ENCODE results near the gene TRAIP. TPM values are rescaled to one million over a fixed set of nuclear protein-coding genes. Genes with fewer than 3 reads are reported as not detected.
"Not testable (repeated sequence)": the region's sequence is repeated elsewhere in the genome, so short reads cannot be mapped to it uniquely, and the experiment has no call there.

The TRAIP gene
- polyA plus RNA-seq, 3 donors, result 0.64 to 1.0 (median 0.84) TPM

DNA sequence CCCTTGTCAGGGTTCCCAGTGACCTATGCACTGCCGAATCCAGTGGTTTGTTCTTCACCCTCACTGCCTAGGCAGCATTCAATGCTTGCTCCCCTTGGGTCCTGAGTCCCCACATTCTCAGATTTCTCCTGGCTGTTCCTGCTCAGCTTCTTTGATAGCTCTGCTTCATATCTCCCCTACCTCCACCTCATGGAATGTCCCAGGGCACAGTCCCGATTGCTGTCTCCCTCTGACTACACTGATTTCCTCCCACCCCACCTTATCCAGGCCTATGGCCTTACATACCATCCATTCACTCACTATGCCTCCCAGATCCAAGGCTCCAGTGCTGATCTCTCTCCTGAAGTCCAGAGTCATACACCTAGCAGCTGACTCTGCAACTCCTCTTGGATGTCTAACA is 55.2 kb downstream of the TRAIP start:
- 87 to 95% (median 94%) methylated on average over 2 of the region's 2 CpGs for WGBS, 3 donors
- H3K27ac ChIP-seq (ENCODE audit: low read depth, low read length), result no peak overlapping the region

DNA sequence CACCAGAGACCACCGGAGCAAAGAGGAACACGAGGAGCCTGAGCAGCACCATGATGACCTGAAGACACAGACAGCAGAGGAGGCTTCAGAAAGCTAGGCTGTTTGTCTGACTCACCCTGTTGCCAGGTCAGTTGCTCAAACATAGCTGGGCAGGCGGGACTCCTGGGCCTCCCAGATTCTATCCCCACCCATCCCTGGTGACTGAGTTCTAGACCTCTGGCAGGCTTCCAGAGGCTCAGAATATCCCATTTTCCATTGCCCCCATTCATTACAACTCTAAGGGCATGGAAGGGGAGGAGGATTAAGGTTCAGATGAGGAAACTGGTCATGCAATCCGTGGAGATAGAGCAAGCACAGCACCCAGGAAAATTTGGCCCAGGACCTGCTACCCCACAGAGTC is 56.6 kb downstream of the TRAIP start, which contains the start of gene CDHR4:
Gene CDHR4, minus strand, starts transcription at position 113 of the 400 bp plus-strand sequence. Its CDS starts 61 bp downstream, at position 52.
- H3K27ac ChIP-seq (ENCODE audit: low read depth, low read length), result no peak within 1 kb of the TSS
- WGBS, 3 donors, result 55 to 58% (median 58%) methylated on average over 4 of the region's 4 CpGs

DNA sequence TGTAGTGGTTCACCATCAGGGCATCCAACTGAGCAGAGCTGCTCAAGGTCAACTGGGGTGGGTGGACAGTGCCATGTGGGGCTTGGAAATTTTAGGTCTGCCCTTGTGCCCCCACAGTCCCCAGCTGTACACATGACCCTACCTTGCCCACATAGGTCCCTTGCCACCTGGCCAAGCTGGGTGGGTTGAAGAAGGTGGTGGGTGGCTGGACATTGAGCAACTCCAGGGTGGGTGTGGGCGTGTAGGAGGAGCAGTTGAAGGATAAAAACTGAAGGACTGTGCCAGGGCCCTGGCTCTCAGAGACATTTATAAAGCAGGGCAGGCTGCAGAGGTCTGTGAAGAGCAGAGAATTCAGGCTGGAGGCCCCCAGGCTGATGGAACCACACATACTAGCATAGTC is 57.3 kb downstream of the TRAIP start:
- H3K27ac ChIP-seq (ENCODE audit: low read depth, low read length), result no peak overlapping the region
- WGBS, 3 donors, result 62 to 84% (median 70%) methylated on average over 1 of the region's 1 CpG

DNA sequence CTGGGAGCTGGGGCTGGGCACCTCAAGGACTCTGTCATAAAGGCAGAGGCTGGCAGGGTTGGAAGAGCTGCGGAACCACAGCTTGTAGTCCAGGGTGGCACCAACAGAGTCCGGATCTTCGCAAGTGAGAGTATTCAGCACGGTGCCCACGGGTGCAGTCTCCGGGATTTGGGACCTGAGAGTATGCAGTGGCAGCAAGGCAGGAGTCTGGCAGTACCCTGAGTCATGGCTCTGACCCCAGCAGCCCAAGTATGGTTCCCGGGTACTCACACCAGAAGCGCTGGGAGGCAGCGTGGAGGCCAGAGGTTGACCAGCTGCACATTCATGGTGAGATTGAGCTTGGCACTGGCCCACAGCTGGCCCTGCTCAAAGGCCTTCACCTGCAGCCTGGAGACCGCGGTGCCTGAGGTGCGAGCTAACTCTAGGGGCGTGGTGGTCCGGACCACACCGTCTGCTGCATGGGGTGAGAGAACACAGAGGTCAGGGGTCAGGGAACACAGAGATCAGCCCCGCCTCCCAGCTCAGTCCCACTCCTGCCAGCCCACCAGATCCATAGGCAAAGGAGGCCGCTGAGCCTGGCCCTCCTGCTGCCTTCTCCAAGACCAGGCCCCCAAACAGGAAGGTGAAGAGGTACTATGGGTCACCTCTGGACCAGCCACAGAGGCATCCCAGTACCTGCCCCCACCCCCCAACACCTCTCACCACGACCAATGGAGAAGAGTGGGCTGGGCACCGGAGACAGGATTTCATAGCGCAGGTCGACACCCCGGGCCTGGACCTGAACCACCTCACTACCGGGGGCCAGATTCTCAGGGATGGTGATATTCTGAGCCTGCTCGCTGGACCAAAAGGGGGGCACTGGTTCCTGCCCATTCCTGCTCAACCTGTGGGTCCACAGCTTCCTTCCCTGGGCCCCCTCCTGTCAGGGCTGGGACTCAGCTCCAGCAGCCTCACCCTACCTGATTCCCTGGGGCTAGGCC is 61.1 kb downstream of the TRAIP start:
- 86 to 88% (median 87%) methylated on average over 24 of the region's 24 CpGs for whole genome bisulfite sequencing, 3 donors
- H3K27ac ChIP-seq (ENCODE audit: low read depth, low read length), result no peak overlapping the region

DNA sequence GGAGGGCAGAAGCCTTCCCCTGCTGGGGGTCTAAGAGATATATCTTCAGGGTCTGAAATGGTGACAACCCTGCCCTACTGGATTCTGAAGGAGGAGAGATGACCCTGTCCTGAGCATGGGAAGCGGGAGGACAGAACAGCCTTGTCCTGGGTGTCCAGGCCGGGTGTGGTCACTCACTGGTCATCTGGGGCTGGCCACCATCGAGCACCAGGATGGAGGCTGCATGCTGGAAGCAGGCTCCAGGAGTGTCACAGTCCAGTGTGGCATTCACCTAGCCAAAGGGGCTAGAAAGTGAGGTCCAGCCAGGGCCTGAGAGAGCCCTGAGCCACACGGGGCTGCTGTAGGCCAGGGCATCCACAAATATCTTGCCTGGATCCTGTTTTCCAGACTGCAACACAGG is 61.9 kb downstream of the TRAIP start:
- H3K27ac ChIP-seq (ENCODE audit: low read depth, low read length), result no peak overlapping the region
- WGBS, 3 donors, result 80 to 84% (median 80%) methylated on average over 4 of the region's 4 CpGs

DNA sequence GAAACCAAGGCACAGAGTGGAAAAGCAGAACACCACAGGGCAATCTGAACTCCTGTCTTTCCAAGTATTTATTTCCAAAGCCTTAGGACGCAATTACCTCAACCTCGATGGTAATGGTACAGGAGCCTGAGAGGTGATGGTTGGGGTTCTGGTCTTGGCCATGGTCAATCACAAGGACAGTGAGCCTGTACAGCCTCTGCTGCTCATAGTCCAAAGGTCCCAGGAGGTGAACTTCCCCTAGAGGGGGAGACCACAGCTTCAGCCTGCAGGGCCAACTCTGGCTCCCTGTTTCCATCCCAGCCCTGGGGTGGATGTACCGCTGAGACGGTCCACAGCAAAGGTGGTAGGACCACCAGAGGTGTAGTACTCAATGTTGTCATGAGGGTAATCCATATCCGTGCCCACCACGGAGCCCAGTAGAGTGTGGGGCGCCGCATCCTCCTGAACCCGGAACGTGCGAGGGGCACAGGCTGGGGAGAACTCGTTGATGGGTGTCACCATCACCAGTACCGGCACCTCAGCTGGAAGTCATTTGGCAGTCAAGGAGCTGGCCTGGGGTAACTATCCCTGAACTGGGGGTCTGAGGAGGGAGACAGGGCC is 62.8 kb downstream of the TRAIP start:
- 94 to 96% (median 95%) methylated on average over 13 of the region's 13 CpGs for WGBS, 3 donors
- no peak overlapping the region for H3K27ac ChIP-seq (ENCODE audit: low read depth, low read length)

DNA sequence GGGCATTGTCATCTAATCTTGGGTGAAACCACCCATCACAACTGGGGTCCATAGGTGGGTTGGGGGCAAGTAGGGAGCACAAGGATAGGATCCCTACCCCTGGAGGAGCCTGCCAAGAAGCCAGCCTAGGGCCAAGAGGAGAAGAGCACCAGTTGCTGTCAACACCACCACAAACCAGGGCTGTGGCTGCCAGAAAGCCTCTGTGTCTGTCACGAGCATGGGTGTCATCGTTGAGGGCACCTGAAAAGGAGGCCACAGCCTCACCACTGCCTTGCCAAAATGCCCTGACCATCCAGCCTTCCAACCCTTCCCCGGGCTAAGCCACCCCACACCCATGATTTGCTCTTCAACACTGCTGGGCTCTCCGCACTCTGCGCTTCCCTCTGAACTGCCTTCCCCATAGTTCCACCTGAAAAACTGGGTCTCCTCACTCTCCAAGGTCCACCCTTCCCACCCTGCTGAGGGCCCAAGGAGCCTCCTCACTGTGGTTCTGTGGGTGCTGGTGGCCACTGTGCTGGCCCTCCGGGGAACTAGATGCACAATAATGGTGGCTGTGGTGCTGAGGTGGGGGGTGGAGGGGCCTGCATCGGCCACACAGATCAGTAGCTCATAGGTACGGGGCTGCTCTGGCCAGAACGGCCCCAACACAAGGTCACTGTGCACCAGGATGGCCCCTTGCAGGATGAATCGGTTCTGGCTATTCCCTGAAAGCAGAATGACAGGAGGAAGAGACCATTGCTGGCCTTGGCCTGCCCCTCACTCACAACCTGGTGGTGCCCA is 63.8 kb downstream of the TRAIP start:
- no peak overlapping the region for H3K27ac ChIP-seq (ENCODE audit: low read depth, low read length)
- 88 to 95% (median 92%) methylated on average over 10 of the region's 10 CpGs for WGBS, 3 donors

DNA sequence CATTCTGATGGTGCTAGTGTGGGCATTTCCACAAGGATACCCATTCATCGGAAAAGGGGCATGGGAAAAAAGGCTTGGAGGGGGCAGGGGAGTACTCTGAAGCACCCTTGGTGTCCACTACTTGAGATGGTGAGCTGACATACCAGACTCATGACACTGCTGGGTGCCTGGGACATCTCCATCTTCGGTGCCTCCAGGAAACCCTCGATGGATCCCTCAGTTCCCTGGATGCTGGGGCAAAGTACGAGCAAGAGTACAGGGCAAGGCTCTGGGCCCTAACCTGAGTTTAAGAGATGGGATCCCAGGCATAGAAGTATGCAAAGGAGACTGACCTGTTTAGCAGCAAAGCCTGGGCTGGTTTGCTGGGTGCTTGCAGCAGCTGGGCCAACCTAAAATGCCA is 64.8 kb downstream of the TRAIP start:
- H3K27ac ChIP-seq (ENCODE audit: low read depth, low read length), result no peak overlapping the region
- WGBS, 3 donors, result 80 to 95% (median 95%) methylated on average over 4 of the region's 4 CpGs

DNA sequence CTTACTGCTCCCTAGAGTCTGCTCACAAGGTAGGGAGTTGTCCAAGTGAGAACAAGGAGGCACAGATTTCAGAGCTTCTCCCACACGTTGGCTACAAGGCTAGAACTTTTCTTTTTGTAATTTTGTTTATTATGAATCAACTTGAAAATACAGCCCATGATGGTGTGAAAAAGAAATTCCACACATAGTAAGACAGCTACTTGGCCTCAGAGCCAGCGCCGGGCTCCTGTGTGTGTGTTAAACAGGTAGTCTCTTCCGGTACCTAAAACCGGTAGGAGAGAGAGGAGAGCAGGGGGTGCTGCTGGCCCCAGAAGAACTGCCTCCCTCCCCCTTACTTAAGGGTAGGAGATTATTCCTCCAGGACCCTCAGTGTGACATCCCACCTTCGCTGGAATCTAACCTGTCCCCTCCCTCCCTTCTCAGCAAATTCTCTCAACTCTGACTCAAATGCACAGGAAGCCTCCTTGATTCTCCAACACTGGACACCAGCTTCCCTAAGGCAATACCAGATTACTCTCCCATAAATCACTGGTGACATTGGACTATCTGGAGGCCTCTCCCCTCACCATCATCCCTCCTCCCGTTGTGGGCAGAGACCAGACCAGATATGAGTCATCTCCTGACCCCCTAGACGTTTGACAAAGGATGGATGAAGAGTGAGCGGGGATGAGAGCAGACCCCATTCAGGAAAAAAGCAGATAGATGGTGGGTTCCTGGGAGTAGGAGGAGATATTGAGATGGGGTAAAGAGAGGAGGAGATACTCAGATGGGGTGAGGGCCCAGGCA is 65.5 kb downstream of the TRAIP start:
- H3K27ac ChIP-seq (ENCODE audit: low read depth, low read length), result no peak overlapping the region
- WGBS, 3 donors, result 56 to 64% (median 60%) methylated on average over 9 of the region's 9 CpGs

DNA sequence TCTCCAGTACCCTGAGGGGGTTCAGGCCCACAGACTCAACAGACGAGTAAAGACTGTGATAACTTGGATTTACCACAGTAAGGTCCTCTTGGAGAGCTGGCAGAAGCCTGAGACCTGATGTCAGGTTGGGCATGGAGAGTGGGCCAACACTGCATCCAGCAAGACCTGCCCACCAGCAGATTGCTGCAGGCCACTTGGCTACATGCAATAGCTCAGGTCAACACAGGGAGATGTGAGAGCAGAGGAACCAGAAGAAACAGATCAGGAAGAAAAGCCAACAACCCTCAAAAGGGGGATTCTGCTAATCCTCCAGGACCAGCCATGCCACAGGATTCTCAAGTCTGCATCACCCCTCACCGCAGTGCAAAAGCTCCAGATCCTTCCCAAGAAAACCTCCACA is 68.3 kb downstream of the TRAIP start:
- no peak overlapping the region for H3K27ac ChIP-seq (ENCODE audit: low read depth, low read length)

DNA sequence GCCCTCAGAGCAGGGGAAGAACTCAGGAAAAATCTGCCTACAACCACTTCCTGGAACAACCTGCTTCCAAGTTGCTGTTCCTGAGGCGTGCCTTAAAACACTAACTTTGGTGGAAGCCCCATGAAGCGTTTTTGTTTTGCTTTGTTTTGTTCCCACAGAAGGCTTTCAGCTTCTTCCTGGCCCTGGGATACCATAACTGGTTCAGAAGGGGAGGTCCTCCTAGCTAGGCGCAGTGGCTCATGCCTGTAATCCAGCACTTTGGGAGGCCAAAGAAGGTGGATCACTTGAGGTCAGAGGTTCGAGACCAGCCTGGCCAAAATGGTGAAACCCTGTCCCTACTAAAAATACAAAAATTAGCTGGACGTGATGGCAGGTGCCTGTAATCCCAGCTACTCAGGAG is 68.8 kb downstream of the TRAIP start:
- no peak overlapping the region for H3K27ac ChIP-seq (ENCODE audit: low read depth, low read length)
- WGBS, 3 donors, result 77 to 89% (median 78%) methylated on average over 5 of the region's 5 CpGs

More for the DNA sequence above, 68.3 kb downstream of the TRAIP start:
- whole genome bisulfite sequencing, 3 donors, result 94 to 100% (median 97%) methylated on average over 2 of the region's 2 CpGs

DNA sequence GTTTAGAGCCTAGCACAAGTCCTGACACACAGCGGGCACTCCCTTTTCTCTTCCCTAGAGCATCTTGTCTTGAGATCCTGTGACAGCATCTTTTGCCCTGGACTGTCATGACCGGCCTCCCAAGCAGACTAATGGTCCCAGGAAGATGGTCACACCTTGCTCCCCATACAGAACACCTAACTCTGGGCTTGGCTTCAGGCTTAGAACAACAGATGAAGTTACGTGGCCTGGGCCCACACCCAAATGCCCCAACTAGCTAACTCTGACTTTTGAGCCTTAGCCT is 69.2 kb downstream of the TRAIP start:
- H3K27ac ChIP-seq (ENCODE audit: low read depth, low read length), result no peak overlapping the region
- WGBS, 3 donors, result 61 to 84% (median 68%) methylated on average over 2 to 3 of the region's 3 CpGs

DNA sequence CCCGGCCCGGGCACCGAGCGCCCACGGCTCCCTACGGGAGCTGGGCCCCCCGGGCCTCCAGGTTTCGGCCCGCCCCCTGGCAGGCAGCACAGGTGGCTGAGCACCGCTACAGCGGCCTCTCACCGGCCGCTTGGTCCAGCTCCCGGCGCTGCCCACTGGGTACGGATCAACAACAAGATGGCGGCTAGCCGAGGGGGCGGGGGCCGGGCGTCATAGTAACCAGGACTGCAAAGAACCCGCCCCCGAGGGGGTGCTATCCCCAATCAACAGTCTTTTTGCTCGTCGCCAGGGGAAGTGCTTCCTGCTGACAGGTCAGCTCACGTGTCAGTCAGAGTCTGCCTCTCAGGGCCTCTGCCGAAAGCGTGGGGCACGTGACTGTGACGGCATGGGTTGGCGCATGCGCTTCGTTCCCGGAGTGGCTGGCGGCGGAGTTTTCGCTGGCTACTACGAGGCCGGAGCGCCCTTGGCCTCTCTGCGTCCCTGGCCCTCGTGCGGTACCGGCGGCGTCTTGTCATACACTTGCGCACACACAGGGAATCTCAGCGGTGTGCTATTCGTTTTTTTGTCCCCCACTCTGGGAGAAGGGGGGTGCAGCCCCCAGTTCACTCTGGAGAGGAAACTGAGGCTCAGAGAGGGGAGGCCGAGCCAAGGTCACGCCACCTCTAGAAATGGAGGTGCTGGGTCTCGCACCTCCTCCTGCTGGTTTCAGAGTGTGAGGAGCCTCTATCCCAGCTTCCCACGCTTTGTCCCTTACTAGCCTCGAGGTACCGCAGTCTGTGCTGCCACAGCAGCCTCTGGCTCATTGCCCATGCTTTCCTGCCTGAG is 69.8 kb downstream of the TRAIP start, which contains the start of gene IP6K1:
Gene IP6K1, minus strand, starts transcription at position 186 of the 825 bp plus-strand sequence. CDS start 38,502 bp downstream, outside the sequence.
- peak within 1 kb of the TSS; percentile 87 for H3K27ac ChIP-seq (ENCODE audit: low read depth, low read length)
- WGBS, 3 donors, result 4 to 5% (median 4%) methylated on average over 55 of the region's 55 CpGs

DNA sequence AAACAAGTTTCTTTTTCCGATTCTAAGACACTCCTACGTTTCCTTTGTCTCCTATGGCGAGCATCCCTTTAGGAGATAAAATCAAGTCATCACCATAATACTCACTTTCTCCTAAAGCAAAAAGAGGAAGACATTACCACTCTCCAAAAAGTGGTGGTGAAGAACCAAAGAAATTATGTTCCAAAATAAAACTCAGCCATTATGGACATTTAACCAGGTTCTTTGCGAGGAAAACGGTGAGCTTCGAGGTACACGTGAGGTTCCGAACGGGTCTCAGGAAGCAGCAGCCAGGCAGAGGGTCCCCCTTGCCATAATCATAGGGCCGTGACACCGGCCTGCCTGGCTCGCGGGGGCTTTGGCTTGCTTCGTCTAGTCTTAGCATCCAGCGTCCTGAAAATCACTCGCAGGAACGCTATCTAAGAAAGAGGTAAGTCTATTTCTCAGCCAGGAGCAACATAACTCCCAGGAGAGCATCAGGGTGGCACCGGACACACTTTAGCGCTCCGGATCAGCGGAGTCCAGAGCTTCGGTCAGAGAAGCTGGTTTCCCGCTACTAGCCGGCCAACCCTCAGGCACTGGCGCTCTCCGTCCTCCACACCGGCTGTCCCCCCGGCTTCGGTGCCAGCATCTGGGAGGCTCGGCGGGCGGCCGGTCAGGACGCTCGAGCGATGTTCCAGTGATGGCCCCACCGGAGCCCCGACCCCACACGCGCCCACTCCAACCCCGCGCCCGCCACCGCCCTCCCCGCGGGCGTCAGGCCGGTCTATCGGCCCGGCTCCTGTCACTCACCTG is 70.6 kb downstream of the TRAIP start:
- 1 to 2% (median 2%) methylated on average over 50 of the region's 50 CpGs for WGBS, 3 donors

DNA sequence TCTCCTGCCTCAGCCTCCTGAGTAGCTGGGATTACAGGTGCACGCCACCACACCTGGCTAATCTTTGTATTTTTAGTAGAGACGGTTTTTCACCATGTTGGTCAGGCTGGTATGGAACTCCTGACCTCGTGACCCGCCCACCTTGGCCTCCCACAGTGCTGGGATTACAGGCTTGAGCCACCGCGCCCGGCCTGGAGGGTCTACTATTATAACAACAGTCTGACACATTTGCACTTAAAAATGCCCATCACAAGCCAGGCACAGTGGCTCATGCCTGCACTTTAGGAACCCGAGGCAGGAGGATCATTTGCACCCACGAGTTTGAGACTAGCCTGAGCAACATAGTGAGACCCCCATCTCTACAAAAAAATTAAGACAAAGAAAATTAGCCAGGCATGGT is 74.1 kb downstream of the TRAIP start:
- H3K27ac ChIP-seq (ENCODE audit: low read depth, low read length), result not testable (repeated sequence)
- WGBS, 3 donors, result 86 to 96% (median 94%) methylated on average over 9 of the region's 9 CpGs

More for the DNA sequence above, 70.6 kb downstream of the TRAIP start:
- H3K27ac ChIP-seq (ENCODE audit: low read depth, low read length), result peak overlapping the region; percentile 87

DNA sequence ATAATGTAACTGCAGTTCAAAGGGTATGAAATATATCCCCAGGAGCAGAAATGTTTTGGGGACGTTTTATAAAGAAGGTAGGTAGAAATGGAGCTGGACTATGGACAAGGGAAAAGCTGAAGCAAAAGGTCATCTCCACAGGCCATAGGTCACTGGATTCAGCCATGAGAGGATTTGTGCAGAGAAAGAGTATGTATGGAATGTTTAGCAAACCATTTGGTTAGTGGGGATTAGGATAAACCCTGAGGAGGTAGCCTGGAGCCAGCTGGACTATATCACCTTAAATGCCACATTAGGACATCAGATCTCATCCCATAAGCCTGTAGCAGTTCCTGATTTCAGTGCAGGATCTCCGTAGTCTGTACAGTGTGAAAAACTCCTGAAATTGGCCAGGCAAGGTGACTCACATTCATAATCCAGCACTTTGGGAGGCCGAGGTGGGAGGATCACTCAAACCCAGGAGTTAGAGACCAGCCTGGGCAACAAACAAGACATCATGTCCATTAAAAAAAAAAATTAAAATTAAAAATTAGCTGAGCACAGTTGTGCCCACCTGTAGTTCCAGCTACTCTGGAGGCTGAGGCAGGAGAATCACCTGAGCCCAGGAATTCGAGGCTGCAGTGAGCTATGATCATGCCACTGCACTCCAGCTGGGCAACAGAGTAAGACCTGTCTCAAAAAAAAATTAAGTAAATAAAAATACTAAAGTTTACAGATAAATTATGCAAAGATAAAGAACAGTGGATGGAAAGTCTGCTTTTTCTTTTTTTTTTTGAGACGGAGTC is 74.8 kb downstream of the TRAIP start:
- no peak overlapping the region for H3K27ac ChIP-seq (ENCODE audit: low read depth, low read length)
- WGBS, 3 donors, result 79 to 83% (median 82%) methylated on average over 5 of the region's 5 CpGs
